GM10266 (cell line): Measurements from ENCODE around the gene CBLB.

Experiments
- DNase-seq: peaks from one replicate; pipeline ENCODE4 v3.0.0; 2012; ENCODE audit errors: extremely low spot score
- TF ChIP-seq, protein P1 (sequence below): IDR thresholded peaks from 2 replicates; pipeline ENCODE4 v1.5.1; 2012; ENCODE audit warnings: mild to moderate bottlenecking, low read depth; ENCODE audit not compliant: control insufficient read depth, insufficient read depth; ENCODE audit errors: missing control alignments

CBLB gene

DNA sequence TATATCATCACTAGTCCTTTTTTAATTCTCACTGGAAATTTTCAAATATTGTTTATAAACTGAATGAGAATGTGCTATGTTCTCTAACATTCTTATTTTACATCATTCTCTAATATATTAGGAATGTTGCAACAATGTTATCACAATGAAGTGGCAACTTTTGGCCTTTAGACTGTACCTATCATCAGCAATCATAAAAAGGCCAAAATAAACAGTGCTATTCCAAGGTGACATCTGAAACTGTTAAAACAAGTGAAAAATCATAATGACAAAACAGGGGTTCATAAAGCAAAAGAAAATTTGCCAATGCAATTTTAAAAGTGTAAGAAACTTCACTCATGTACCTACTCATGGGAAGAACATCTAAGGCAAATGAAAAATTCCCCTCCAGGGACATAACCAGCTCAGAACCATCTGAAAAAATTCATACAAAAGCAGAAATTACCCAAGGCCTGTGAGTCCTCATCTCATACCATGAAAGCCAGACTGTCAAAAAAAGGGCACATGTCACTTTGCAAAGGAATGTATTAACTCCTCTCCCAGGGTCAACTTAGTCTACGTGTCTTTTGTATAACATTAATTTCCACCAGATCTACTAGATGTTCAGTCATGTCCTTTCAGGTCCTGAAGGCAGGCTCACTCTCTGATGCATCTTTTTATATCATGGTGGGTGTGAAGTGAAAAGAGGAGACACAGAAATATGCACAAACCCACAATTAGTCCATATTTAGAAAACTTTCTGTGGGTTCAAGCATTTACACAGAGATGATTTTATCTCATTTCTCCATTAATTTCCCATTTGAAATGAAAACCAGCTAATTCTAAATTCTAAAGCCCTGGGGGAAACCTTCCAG, 211.9 kb downstream of the CBLB start:
- peak; percentile 5 for DNase-seq
- TF ChIP-seq, protein P1, sequence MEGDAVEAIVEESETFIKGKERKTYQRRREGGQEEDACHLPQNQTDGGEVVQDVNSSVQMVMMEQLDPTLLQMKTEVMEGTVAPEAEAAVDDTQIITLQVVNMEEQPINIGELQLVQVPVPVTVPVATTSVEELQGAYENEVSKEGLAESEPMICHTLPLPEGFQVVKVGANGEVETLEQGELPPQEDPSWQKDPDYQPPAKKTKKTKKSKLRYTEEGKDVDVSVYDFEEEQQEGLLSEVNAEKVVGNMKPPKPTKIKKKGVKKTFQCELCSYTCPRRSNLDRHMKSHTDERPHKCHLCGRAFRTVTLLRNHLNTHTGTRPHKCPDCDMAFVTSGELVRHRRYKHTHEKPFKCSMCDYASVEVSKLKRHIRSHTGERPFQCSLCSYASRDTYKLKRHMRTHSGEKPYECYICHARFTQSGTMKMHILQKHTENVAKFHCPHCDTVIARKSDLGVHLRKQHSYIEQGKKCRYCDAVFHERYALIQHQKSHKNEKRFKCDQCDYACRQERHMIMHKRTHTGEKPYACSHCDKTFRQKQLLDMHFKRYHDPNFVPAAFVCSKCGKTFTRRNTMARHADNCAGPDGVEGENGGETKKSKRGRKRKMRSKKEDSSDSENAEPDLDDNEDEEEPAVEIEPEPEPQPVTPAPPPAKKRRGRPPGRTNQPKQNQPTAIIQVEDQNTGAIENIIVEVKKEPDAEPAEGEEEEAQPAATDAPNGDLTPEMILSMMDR, result no peak

DNA sequence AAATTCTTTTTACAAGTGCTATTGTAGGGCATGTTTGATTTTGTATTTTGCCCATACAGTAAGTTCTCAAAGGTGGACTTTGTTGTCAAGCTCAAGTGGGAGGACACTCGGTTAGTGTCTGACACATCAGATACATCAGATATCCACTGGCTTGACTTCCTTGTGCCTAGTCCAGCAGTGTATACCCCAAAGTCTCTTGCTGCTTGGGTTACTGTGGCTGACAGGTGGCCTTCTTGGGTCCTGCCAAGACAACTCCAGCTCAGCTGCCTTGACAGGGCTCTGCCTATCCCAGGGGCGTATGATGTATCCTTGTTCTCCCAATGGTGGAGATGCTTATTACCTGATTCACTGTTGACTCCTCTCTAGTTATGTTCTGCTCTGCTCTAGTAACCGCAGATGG, 214.9 kb downstream of the CBLB start:
- no peak for DNase-seq
- TF ChIP-seq, protein P1, result no peak

DNA sequence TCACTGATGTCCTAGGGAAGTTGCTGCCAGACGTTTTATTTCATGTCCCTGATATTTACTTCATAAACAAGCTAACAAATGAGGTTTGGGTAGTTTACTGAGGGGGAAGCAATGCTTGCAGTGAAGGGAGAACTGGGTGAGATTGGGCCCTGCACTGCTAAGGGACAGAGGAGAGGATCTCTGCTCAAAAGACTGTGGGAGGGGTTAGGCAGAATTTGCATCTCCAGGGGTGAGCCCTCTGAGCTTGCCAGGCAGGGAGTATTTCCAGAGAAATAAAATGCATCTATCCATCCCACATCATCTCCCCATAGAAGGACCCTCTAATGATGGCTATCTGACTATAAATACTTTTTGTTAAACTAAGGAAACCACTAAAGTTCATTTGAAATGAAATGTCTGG, 215.6 kb downstream of the CBLB start:
- DNase-seq, result no peak
- TF ChIP-seq, protein P1, result no peak

DNA sequence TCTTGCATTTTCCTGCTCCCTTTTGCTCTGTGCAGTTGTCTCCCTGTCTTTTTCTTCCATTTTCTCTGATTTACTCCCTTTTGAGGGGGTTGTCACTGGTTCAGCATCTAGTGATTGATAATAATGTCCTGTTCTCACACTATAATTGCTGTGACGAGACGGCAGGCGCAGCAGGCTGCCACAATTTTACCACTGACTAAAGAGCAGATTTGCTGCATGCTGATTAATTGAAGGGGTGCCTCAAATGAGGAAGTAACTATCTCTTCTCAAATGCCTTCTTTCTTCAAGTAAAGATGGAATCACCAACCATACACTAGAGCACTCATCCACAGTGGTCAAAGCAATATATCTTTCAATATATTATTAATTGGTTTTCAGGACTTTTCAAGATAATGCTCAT, 219.3 kb downstream of the CBLB start:
- no peak for DNase-seq
- TF ChIP-seq, protein P1, result no peak

DNA sequence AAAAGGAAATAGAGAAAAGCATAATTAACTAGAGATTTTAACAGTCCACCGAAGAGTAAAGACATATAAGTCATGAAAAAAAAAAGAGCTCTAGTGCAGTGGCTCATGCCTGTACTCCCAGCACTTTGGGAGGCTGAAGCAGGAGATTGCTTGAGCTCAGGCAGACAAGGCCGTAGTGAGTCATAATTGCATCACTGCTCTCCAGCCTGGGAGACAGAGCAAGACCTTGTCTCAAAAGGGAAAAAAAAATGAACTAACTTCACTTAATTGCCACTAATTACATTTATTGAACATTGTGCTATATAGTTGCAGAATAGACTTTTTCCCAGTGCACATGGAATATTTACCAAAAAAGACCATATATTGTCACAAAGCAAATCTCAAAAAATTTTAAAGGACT, 221.8 kb downstream of the CBLB start:
- no peak for DNase-seq
- TF ChIP-seq, protein P1, result no peak

DNA sequence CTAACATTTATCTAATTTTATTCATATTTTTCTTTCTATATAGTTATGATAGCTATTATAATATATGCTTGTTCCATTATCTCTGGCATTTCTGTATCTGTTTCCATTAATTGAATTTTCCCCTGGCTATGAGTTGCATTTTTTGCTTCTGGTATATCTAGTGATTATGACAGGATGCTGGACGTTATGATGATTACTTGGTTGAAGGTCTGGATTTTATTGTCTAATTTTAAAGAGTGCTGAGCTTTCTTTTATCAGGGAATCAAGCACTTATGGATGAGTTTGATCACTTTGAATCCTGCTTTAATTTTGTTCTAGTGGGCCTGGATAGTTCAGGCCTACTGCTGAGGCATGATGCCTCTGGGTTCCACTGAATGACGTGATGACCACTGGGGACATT, 229.7 kb downstream of the CBLB start:
- DNase-seq, result no peak
- TF ChIP-seq, protein P1, result no peak

DNA sequence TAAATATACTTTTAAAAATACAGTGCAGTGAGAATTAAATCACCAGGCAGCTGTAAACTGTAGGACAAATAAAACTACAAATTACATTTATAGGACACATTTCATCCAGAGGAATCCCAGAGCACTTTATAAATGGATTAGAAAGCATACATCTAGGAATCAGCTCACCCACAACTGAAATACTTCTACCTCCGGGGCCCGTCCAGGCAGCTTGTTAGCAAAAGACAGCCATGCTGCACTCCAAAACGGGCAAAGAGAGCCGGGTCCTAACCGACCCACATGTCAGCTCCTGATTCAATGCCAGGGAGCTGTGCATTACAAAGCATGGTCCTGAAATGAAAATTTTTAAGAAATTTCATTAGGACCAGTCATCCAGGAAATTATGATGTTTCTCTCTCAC, 234.1 kb downstream of the CBLB start:
- TF ChIP-seq, protein P1, result no peak
- DNase-seq, result no peak
